OCI-LY3 (cell line): Measurements from ENCODE around the gene NCF4.

ENCODE experiments used
- EZH2phosphoT487 ChIP-seq: fragments of 200-600 bp; shearing (Covaris generic); IDR thresholded peaks from 2 replicates; pipeline ENCODE4 v1.6.1; 2018; ENCODE audit warnings: antibody characterized with exemption, mixed run types, low read depth
- TF ChIP-seq, protein P1 (sequence below): fragments of 200-600, 300-600 bp; sonication (generic); IDR thresholded peaks from 2 replicates; pipeline ENCODE4 v1.5.1; 2014; ENCODE audit warnings: antibody characterized with exemption, low read length, low read depth

DNA sequence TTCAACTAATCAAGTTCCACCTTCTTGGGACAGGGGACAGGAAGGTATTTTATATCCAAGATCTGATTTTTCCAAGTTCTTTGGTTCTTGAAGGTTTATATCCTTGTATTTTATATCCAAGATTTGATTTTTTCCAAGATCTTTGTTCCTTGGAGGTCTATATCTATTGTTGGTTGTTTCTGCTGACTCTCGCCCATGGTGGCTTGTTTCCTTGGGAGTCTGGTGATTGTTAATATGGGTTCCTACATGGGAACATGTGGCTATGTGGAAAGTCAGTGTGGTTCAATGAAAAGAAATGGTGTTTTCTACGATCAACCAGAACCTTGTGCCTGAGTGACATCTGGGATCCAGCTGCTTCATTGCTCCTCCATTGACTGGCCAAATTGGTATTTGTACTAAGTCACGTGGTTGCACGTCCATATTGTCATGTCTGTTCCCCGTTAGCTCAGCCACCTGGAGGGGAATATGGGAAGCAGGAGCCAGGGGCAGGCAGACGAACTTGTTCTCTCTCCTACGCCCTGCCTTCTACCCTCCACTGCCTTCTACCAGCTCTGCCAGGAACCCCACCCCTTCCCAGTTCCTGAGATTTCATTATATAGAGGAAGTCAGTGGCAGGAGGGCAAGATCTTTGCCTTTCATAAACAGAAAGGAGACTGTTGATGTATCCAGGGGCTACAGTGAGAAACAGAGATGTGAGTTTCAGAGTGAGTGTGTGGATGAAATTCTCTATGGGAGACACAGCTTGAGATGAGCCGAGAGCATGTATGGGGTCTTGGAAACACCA lies 41.5 kb downstream of the NCF4 start:
- TF ChIP-seq EZH2phosphoT487, result no peak
- TF ChIP-seq, protein P1, sequence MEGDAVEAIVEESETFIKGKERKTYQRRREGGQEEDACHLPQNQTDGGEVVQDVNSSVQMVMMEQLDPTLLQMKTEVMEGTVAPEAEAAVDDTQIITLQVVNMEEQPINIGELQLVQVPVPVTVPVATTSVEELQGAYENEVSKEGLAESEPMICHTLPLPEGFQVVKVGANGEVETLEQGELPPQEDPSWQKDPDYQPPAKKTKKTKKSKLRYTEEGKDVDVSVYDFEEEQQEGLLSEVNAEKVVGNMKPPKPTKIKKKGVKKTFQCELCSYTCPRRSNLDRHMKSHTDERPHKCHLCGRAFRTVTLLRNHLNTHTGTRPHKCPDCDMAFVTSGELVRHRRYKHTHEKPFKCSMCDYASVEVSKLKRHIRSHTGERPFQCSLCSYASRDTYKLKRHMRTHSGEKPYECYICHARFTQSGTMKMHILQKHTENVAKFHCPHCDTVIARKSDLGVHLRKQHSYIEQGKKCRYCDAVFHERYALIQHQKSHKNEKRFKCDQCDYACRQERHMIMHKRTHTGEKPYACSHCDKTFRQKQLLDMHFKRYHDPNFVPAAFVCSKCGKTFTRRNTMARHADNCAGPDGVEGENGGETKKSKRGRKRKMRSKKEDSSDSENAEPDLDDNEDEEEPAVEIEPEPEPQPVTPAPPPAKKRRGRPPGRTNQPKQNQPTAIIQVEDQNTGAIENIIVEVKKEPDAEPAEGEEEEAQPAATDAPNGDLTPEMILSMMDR, result no peak
